Thyroid gland (tissue), 4 donors: ENCODE data around the gene TP53BP2.

ENCODE experiments used
- POLR2A ChIP-seq, 2 donors: fragments of 450-650 bp; IDR thresholded peaks; one replicate each; pipeline ENCODE4 v1.6.1; 2017; ENCODE audit warnings: antibody characterized with exemption in 2 of 2, mild to moderate bottlenecking in 2 of 2, moderate library complexity in 1 of 2
- TF ChIP-seq, protein P1 (sequence below), 6 experiments: fragments of 200-600 bp in 3 of 6; fragments of 450-650 bp in 3 of 6; sonication (generic) in 3 of 6; IDR thresholded peaks; one replicate each; pipeline ENCODE4 v1.5.1; 2016 to 2019; ENCODE audit warnings: antibody characterized with exemption in 6 of 6, mild to moderate bottlenecking in 2 of 6, inconsistent platforms in 1 of 6, moderate library complexity in 1 of 6

- TF ChIP-seq, protein P1, sequence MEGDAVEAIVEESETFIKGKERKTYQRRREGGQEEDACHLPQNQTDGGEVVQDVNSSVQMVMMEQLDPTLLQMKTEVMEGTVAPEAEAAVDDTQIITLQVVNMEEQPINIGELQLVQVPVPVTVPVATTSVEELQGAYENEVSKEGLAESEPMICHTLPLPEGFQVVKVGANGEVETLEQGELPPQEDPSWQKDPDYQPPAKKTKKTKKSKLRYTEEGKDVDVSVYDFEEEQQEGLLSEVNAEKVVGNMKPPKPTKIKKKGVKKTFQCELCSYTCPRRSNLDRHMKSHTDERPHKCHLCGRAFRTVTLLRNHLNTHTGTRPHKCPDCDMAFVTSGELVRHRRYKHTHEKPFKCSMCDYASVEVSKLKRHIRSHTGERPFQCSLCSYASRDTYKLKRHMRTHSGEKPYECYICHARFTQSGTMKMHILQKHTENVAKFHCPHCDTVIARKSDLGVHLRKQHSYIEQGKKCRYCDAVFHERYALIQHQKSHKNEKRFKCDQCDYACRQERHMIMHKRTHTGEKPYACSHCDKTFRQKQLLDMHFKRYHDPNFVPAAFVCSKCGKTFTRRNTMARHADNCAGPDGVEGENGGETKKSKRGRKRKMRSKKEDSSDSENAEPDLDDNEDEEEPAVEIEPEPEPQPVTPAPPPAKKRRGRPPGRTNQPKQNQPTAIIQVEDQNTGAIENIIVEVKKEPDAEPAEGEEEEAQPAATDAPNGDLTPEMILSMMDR (IDR thresholded peaks at IDR 0.05), result no peak
- TF ChIP-seq POLR2A (IDR thresholded peaks at IDR 0.05), result no peak
Measured at GRCh38 chr1:223844787-223845036, 1.0 kb downstream of the TP53BP2 start.
